ENCODE results near the gene RALGPS1. TPM values are rescaled to one million over a fixed set of nuclear protein-coding genes. Genes with fewer than 3 reads are reported as not detected.

Gene RALGPS1
- polyA plus RNA-seq, 3 donors, result 0.60 to 4.6 (median 1.3) TPM

DNA sequence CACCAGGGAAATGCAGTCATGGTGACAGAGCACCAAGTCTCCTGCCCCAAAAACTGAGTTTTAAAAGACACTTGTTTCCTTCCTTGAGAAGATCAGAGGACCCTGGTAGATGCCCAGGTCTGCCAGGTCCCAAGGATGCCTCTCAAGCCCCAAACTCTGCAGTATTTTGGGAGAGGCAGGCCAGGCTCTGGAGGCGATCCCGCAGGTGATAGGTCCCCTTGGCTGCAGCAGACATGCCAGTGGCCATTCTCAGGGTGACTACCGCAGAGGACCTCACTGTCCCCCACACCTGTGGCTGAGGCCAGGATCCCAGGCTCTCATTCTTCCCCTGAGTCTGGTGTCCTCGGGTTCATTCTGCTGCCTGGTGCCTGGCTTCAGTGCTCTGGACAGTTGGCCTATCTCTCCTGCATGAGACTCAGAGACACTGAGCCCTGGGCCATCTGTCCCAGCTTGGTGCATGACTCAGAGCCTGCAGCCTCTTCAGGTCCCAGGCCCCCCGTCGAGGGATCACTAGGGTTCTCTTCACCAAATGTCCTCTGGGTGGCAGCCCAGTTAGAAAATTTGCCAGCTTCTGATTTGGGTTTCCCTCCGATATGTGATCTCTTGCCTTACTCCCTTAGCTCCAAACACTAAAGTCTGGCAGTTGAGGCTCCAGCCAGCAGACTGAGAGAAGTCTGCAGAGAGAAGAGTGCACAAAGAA, 290.3 kb downstream of the RALGPS1 start:
- no peaks in the 10 kb centered on the region for H3K36me3 ChIP-seq (replicated peaks in 1 of 2; ENCODE audit: control insufficient read depth in 1 of 2, insufficient read depth in 2 of 2, low read length in 2 of 2)
- H3K36me3 Mint-ChIP-seq, result peaks cover 0 to 3% of the 10 kb centered on the region in 2 donors
- TF ChIP-seq CTCF (IDR thresholded peaks at IDR 0.05), result no peak
- H3K9ac ChIP-seq (ENCODE audit: insufficient read depth, low read length, poor library complexity, severe bottlenecking), result no peak overlapping the region
- no peaks in the 10 kb centered on the region for H3K79me2 ChIP-seq (ENCODE audit: insufficient read depth, low read length)
- no peak overlapping the region for H2AFZ ChIP-seq (ENCODE audit: insufficient read depth, low read depth, low read length, poor library complexity, severe bottlenecking)
- intact Hi-C loops (cut with micrococcal nuclease), result no loop called here
- H3K27ac Mint-ChIP-seq, result no peak overlapping the region
- no peaks in the 10 kb centered on the region for H3K27me3 ChIP-seq (ENCODE audit: control insufficient read depth in 2 of 2, insufficient read depth in 2 of 2, low read length in 2 of 2)
- WGBS (ENCODE audit: insufficient coverage), result 65% methylated on average over 7 of the region's 7 CpGs
- H3K27me3 Mint-ChIP-seq (ENCODE audit: low read depth in 3 of 3), result peaks cover 6 to 9% (median 7%) of the 10 kb centered on the region in 3 donors
- no peak overlapping the region for H3K4me3 ChIP-seq (replicated peaks in 1 of 3; ENCODE audit: low read depth in 2 of 3, low read length in 3 of 3)
- H3K9me3 Mint-ChIP-seq, result peaks cover 0 to 2% (median 0%) of the 10 kb centered on the region in 7 donors
- no peaks in the 10 kb centered on the region for H3K9me3 ChIP-seq (replicated peaks in 1 of 2; ENCODE audit: control insufficient read depth in 1 of 2, insufficient read depth in 1 of 2, low read length in 2 of 2)
- H3K4me1 Mint-ChIP-seq, result no peaks in the 10 kb centered on the region
- H3K4me2 ChIP-seq (replicated peaks; ENCODE audit: extremely low read depth, low read length, poor library complexity, severe bottlenecking), result no peak overlapping the region
- H3K4me1 ChIP-seq (ENCODE audit: control insufficient read depth in 1 of 2, insufficient read depth in 2 of 2, low read length in 2 of 2), result no peaks in the 10 kb centered on the region
- DNase-seq, result no peak
- H3K4me3 Mint-ChIP-seq, result no peak overlapping the region
- H4K20me1 ChIP-seq (ENCODE audit: insufficient read depth, low read length), result no peaks in the 10 kb centered on the region
- no peak overlapping the region for H3K27ac ChIP-seq (ENCODE audit: low read depth in 1 of 2, low read length in 2 of 2)

DNA sequence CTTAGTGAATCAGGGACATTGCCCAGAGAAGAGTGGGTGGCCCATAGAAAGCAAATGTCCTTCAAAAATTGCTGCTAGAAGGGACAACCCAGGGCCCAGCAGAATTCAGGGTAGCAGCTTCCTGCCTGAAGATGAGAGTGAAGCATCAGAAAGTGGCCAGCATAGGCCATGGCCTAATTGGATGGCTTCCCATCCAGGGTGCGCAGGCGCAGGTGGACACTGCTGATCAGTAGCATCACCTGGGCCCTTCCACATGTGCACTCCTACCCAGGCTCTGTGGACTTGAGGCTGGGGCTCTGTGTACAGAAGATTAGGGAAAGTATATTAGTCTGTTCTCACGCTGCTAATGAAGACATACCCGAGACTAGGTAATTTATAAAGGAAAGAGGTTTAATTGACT, 291.4 kb downstream of the RALGPS1 start:
- intact Hi-C loops (cut with micrococcal nuclease), result no loop called here
- H3K27me3 ChIP-seq (ENCODE audit: control insufficient read depth in 2 of 2, insufficient read depth in 2 of 2, low read length in 2 of 2), result no peaks in the 10 kb centered on the region
- no peak for TF ChIP-seq CTCF (IDR thresholded peaks at IDR 0.05)
- no peak overlapping the region for H3K9ac ChIP-seq (ENCODE audit: insufficient read depth, low read length, poor library complexity, severe bottlenecking)
- no peaks in the 10 kb centered on the region for H3K36me3 ChIP-seq (replicated peaks in 1 of 2; ENCODE audit: control insufficient read depth in 1 of 2, insufficient read depth in 2 of 2, low read length in 2 of 2)
- no peaks in the 10 kb centered on the region for H3K4me1 ChIP-seq (ENCODE audit: control insufficient read depth in 1 of 2, insufficient read depth in 2 of 2, low read length in 2 of 2)
- no peaks in the 10 kb centered on the region for H4K20me1 ChIP-seq (ENCODE audit: insufficient read depth, low read length)
- H3K27me3 Mint-ChIP-seq (ENCODE audit: low read depth in 3 of 3), result peaks cover 5 to 9% (median 7%) of the 10 kb centered on the region in 3 donors
- H3K27ac ChIP-seq (ENCODE audit: low read depth in 1 of 2, low read length in 2 of 2), result no peak overlapping the region
- no peak overlapping the region for H2AFZ ChIP-seq (ENCODE audit: insufficient read depth, low read depth, low read length, poor library complexity, severe bottlenecking)
- H3K4me1 Mint-ChIP-seq, result no peaks in the 10 kb centered on the region
- H3K79me2 ChIP-seq (ENCODE audit: insufficient read depth, low read length), result no peaks in the 10 kb centered on the region
- H3K4me2 ChIP-seq (replicated peaks; ENCODE audit: extremely low read depth, low read length, poor library complexity, severe bottlenecking), result no peak overlapping the region
- H3K9me3 ChIP-seq (replicated peaks in 1 of 2; ENCODE audit: control insufficient read depth in 1 of 2, insufficient read depth in 1 of 2, low read length in 2 of 2), result no peaks in the 10 kb centered on the region
- H3K4me3 Mint-ChIP-seq, result no peak overlapping the region
- 97% methylated on average over 4 of the region's 4 CpGs for WGBS (ENCODE audit: insufficient coverage)
- no peaks in the 10 kb centered on the region for H3K36me3 Mint-ChIP-seq
- no peak for DNase-seq
- peaks cover 0 to 2% (median 0%) of the 10 kb centered on the region in 7 donors for H3K9me3 Mint-ChIP-seq
- H3K4me3 ChIP-seq (replicated peaks in 1 of 3; ENCODE audit: low read depth in 2 of 3, low read length in 3 of 3), result no peak overlapping the region
- H3K27ac Mint-ChIP-seq, result no peak overlapping the region

Data from CD14-positive monocyte (primary cell).